ENCODE measurements around the gene ASTE1. TPM values are rescaled to one million over a fixed set of nuclear protein-coding genes. Genes with fewer than 3 reads are reported as not detected.
"Not testable (repeated sequence)": the region's sequence is repeated elsewhere in the genome, so short reads cannot be mapped to it uniquely, and the experiment has no call there.

Gene ASTE1
- total RNA-seq, 1 donor from 2014 or later = 5.5 TPM

- no peak for DNase-seq (ENCODE audit: low spot score)
These were observed 7.7 kb downstream of the ASTE1 start for GRCh38 chr3:131018970-131019369.

- no peak for DNase-seq (ENCODE audit: low spot score)
These were observed 16.9 kb downstream of the ASTE1 start for GRCh38 chr3:131009698-131010097.

DNA sequence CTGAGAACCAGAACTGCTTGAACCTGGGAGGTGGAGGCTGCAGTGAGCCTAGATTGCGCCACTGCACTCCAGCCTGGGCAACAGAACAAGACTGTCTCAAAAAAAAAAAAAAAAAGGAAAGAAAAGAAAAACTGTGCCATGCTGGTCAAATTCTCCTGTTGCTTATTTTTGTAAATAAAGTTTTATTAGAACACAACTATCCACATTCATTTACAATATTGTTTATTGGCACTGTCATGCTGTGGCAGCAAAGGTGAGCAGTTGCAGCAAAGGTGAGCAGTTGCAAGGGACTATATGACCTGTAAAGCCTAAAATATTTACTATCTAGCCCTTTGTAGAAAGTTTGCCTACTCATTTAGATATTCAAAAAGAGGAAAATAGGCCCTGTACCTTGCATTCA is 18.3 kb downstream of the ASTE1 start:
- DNase-seq (ENCODE audit: low spot score) = no peak

DNA sequence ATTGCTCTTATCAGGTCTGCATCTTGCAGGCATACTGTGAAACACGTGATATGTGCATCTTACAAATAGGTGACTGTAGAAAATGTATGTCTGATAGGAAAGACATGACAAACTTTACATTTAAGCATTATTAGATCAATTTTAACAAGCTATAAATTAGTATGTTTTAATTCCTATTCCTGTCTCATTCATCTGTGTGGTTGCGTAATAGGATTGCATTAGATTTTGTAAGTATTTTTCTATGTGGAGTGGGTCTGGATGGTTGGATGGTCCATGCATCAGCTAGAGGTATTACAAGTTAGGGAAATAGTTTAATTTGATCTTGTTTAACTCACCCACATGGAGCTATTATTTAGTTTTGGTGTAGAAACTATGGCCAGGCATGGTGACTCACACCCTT is 18.8 kb downstream of the ASTE1 start:
- no peak for DNase-seq (ENCODE audit: low spot score)

DNA sequence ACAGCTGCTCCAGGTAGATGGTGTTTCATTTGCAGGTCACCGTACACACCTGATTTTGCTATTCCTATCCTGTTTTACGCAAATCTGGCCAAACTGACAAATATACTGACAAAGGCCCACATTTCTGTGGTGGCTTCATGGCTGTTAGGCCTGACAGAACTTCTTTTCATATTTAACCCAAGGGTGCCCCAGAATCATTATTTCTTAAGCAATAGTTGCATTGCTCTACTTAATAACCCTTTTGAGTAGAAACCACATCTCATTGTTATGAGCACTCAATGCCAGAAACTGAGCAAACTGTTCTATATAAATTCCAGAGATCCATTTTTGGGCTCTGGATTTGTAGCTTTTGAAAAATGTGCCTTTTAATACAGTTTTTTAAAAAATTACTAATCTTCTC is 19.4 kb downstream of the ASTE1 start:
- no peak for DNase-seq (ENCODE audit: low spot score)

GRCh38 chr3:131004603-131005002 is 22.0 kb downstream of the ASTE1 start:
- no peak for DNase-seq (ENCODE audit: low spot score)

- DNase-seq (ENCODE audit: low spot score) = no peak
These were observed 25.6 kb downstream of the ASTE1 start for GRCh38 chr3:131001071-131001470.

DNA sequence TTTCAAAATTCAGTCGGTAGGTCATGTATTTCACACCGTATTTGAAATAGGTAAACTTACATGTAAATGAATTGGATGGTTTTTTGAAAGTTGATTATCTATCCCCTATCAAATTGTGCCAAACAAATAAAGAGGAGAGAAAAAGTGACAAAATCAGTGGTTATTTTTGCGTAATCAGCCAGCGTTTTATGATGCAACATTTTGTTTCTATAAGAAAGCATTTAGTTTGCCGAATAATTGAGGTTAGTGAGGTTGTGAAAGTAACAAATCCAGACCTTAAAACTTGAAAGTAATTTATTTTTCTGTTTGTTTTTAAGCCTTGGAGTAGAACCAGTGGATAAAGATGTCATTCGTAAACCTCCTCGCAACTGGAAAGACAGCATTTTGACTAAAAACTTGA is 29.3 kb downstream of the ASTE1 start:
- DNase-seq (ENCODE audit: low spot score) = no peak

- DNase-seq (ENCODE audit: low spot score) = no peak
These were observed 34.3 kb downstream of the ASTE1 start for GRCh38 chr3:130992344-130992743.

GRCh38 chr3:130991126-130991525 is 35.5 kb downstream of the ASTE1 start:
- DNase-seq (ENCODE audit: low spot score) = no peak

DNA sequence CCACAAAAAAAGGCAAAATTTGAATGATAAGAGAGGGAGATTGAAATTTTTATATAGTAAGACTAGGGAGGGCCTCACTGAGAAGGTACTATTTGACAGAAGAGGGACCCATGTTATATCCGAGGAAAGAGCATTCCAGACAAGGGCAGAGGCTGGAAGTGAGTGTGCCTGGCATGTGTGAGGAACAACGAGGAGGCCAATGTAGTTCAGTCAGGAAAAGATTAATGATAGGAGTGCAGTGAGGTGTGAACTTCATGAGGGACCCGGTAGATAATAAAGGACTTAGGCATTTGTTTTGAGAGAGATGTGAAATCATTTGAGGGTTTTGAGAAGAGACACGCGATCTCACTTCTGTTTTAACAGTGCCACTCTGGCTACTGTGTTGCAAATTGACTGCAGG is 36.3 kb downstream of the ASTE1 start:
- no peak for DNase-seq (ENCODE audit: low spot score)

DNA sequence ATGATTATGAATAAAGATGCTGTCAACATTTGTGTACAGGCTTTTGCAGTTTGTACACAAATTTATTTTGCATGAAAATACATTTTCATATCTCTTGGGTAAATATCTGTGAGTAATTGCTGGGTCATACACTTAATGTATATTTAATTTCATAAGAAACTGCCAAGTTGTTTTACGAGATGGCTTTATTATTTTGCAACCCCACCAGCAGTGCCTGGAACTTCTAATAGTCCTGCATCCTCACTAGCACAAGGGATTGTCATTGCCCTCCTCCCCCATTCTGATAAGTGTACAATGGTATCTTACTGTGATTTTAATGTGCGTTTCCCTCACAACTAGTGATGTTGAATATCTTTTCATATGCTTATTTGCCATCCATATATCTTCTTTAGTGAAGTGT is 45.2 kb downstream of the ASTE1 start:
- no peak for DNase-seq (ENCODE audit: low spot score)

DNA sequence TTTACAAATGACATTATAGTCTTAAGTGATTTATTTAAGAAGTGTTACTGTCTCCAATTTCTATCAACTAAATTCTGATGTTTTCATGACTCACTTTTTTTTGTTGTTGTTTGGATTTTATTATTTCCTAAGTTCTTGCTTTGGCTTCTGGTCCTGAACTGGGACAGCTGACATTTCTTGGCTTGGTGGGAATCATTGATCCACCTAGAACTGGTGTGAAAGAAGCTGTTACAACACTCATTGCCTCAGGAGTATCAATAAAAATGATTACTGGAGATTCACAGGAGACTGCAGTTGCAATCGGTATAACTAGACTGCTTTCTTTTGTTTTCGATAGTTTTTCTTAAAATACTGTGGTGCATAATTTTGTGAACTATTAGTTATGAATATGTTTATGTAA is 47.5 kb downstream of the ASTE1 start:
- no peak for DNase-seq (ENCODE audit: low spot score)

DNA sequence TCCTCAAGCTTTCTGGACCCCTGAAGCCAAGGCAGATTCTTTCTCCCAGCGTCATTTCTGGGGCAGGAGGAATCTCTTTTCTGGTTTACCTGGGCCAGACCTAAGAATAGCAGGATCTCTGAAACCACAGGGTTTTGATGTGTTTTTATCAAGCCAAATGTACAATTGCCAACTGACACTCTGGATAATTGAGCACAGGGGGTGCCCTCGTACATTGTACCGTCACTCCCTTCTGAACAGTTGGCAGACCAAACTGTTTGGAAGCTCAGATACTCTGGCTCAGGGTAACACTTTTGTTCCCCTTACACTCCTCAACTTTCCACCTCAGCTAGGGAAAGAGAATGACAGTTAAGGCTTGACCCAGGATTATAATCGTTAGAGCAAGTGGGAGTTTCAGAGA is 49.9 kb downstream of the ASTE1 start:
- no peak for DNase-seq (ENCODE audit: low spot score)

GRCh38 chr3:130975251-130975650 is 51.4 kb downstream of the ASTE1 start:
- no peak for DNase-seq (ENCODE audit: low spot score)

DNA sequence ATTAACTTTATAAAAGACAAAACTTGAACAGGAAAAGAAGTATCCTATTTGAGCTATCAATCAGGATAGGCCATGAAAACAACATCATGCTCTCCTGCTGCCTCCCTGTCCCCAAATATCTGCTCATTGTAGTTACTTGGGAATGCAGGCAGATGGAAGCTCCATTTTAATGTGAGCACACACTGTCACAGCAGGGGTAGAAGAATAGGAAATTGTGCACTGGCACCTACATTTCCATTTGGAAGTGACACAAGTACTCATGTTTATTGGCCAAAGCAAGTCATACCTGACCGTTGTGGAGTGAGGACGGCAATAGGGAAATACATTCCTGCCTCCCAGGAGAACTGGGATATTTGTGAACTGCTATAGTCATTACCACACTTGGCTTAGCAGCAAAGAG is 52.4 kb downstream of the ASTE1 start:
- DNase-seq (ENCODE audit: low spot score) = no peak

DNA sequence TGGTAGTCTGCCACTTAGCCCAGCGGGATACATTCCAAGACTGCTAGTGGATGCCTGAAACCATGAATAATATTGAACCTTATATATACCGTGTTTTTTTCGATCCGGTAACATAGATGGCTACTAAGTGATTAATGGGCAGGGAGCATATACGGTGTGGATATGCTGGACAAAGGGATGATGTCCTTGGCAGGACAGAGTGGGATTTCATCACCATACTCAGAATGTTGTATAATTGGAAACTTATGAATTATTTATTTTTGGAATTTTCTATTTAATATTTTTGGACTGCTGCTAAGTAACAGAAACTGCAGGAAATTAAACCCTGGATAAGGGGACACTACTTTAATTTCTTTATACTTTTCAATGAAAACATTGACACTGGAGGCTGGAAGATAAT is 53.2 kb downstream of the ASTE1 start:
- DNase-seq (ENCODE audit: low spot score) = no peak

GRCh38 chr3:130972592-130972991 is 54.0 kb downstream of the ASTE1 start:
- DNase-seq (ENCODE audit: low spot score) = not testable (repeated sequence)

GRCh38 chr3:130971208-130971607 is 55.4 kb downstream of the ASTE1 start:
- no peak for DNase-seq (ENCODE audit: low spot score)

DNA sequence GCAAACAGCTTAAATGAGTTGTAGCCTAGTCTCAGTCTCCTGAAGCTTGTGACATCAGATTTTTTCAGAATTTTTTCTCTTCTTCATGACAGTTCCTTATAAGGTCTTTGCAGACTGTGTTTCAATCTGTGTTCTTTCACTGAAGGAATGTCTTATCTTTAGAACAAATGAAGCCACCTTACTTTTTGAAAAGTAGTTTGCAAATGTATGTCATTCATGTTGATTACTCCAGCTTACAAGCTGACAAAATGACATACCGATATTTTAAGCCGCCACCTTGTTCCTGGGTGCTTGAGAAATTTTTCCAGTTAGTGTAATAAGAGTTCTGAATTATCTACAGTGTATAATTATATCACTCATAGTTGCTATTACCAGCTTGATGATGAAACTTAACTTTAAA is 57.0 kb downstream of the ASTE1 start:
- no peak for DNase-seq (ENCODE audit: low spot score)

- no peak for DNase-seq (ENCODE audit: low spot score)
These were observed 58.4 kb downstream of the ASTE1 start for GRCh38 chr3:130968221-130968620.

DNA sequence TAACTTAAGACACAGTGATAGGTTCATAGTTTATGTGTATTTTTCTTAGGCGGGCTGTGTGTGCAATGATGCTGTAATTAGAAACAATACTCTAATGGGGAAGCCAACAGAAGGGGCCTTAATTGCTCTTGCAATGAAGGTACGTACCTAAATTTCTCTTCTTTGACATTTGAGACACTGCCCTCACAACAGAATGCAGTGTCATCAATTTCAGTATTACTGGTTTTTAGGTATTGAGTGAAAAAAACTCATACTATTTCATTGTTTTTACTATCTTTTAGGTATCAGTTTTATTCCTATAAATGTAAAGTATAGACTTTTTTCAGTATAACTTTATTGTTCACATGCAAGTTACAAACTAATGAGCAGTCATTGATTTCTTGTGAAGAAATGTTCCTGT is 59.3 kb downstream of the ASTE1 start:
- DNase-seq (ENCODE audit: low spot score) = no peak

GRCh38 chr3:130963878-130964277 is 62.7 kb downstream of the ASTE1 start:
- DNase-seq (ENCODE audit: low spot score) = no peak

Measured in mesenteric fat pad (tissue), 1 donor.